ENCODE results near the gene MLIP.

The MLIP gene

DNA sequence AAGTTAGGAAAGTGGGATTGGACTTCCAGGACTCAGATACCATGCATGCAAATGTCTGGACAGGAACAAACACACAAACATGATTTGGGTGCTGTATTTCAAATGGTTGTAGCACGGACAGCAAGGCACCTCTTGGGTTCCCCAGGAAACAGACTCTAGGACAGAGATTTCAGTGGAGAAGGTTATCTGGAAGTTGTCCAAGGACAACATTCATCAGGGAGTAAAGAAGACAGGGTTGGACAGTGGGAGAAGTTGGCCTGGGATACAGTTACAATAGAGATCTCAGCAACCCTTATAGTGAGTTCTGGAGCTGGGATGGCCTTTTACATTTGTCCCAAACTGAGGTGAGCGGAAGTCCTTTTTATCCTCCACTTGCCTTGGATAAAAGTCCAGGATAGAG, 177.2 kb downstream of the MLIP start:
- H3K4me3 ChIP-seq (replicated peaks; ENCODE audit: low read depth, low read length) = no peak overlapping the region
- no peak for DNase-seq (ENCODE audit: extremely low read depth, low read depth)
- TF ChIP-seq, protein P1, sequence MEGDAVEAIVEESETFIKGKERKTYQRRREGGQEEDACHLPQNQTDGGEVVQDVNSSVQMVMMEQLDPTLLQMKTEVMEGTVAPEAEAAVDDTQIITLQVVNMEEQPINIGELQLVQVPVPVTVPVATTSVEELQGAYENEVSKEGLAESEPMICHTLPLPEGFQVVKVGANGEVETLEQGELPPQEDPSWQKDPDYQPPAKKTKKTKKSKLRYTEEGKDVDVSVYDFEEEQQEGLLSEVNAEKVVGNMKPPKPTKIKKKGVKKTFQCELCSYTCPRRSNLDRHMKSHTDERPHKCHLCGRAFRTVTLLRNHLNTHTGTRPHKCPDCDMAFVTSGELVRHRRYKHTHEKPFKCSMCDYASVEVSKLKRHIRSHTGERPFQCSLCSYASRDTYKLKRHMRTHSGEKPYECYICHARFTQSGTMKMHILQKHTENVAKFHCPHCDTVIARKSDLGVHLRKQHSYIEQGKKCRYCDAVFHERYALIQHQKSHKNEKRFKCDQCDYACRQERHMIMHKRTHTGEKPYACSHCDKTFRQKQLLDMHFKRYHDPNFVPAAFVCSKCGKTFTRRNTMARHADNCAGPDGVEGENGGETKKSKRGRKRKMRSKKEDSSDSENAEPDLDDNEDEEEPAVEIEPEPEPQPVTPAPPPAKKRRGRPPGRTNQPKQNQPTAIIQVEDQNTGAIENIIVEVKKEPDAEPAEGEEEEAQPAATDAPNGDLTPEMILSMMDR (IDR thresholded peaks at IDR 0.05; ENCODE audit: low read depth, low read length, missing control alignments) = no peak

DNA sequence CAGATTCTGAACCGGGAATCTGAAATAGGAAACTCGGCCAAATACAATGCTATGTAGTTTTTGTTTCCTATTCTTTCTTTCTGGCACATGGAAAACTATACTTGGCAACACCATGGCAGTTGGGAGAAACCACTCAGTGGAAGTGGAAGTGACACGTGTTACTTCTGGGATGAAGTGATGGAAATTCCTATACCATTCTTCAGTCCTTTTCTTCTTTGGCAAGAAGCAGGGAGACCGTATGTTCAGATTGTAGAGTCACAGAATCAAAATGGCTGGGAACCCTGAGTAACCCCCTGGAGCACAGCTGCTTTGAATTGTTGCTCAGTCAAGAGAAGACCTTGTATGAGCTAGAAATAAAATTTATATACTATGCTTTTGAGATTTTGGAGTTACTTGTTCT, 178.2 kb downstream of the MLIP start:
- TF ChIP-seq, protein P1 (IDR thresholded peaks at IDR 0.05; ENCODE audit: low read depth, low read length, missing control alignments) = no peak
- H3K4me3 ChIP-seq (replicated peaks; ENCODE audit: low read depth, low read length) = no peak overlapping the region
- DNase-seq (ENCODE audit: extremely low read depth, low read depth) = no peak

DNA sequence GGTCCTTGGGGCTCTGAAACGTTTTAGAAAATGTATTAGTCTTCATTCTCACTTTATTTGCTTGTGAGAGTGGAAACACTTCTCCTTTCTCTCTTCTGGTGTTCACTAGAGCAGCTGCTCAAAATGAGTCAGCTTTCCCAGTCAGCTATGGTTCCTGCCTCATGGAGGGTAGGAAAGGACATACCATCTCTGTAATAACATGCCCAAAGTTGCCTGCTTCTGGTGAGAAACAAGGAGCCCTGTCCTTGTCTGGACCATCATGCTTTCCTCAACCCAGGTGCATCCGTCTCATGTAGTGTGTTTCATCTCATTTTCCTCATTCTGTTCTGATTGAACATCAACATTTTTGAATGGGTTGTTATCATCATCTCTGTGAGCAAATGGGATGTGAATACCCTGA, 179.9 kb downstream of the MLIP start:
- TF ChIP-seq, protein P1 (IDR thresholded peaks at IDR 0.05; ENCODE audit: low read depth, low read length, missing control alignments) = no peak
- peak; percentile 69 for DNase-seq (ENCODE audit: extremely low read depth, low read depth)
- H3K4me3 ChIP-seq (replicated peaks; ENCODE audit: low read depth, low read length) = no peak overlapping the region

DNA sequence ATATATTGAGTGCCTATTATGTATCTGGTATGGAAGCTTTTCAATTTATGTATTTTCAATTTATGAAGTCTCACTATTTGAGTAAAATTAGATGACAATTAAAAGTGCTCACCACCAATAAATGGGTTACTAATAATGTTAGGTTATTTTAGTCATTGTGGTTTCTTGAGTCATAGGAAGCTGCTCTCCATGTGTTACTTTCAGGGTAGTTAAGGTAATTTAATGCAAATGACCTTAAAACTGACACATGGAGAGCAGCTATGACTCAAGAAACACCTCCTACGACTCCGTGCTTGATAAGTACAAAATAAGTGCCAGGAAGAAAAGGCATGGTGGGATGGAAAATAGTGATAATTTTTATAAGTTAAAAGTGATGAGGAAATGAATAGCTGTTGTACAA, 180.5 kb downstream of the MLIP start:
- H3K4me3 ChIP-seq (replicated peaks; ENCODE audit: low read depth, low read length) = no peak overlapping the region
- TF ChIP-seq, protein P1 (IDR thresholded peaks at IDR 0.05; ENCODE audit: low read depth, low read length, missing control alignments) = no peak
- DNase-seq (ENCODE audit: extremely low read depth, low read depth) = peak; percentile 77

DNA sequence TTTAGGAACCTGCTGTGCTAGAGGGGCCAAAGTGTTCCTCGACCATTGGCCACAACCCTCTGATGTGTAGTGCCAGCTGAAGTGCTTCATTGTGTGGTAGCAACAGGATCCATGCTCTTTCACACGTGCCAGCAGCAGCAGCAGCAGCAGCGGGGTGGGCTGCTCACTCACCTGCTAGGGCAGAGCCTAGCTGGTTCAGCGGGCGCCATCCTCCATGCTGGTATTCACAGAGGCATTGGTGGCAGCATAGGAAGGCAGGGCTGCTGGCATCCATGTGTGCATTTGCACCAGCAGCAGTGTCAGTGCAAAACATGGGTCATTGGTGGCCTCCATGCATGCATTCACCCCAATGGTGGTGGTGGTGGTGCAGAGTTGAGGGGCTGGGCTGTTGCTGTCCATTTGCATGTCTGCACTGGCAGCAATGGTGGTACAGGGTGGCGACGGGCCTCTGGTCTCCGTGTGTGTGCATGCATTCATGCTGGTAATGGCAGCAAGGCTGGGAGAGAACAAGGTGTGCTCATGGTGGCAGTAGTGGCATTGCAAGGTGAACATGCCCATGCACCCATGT, 183.8 kb downstream of the MLIP start:
- no peak for DNase-seq (ENCODE audit: extremely low read depth, low read depth)
- TF ChIP-seq, protein P1 (IDR thresholded peaks at IDR 0.05; ENCODE audit: low read depth, low read length, missing control alignments) = no peak
- no peak overlapping the region for H3K4me3 ChIP-seq (replicated peaks; ENCODE audit: low read depth, low read length)

DNA sequence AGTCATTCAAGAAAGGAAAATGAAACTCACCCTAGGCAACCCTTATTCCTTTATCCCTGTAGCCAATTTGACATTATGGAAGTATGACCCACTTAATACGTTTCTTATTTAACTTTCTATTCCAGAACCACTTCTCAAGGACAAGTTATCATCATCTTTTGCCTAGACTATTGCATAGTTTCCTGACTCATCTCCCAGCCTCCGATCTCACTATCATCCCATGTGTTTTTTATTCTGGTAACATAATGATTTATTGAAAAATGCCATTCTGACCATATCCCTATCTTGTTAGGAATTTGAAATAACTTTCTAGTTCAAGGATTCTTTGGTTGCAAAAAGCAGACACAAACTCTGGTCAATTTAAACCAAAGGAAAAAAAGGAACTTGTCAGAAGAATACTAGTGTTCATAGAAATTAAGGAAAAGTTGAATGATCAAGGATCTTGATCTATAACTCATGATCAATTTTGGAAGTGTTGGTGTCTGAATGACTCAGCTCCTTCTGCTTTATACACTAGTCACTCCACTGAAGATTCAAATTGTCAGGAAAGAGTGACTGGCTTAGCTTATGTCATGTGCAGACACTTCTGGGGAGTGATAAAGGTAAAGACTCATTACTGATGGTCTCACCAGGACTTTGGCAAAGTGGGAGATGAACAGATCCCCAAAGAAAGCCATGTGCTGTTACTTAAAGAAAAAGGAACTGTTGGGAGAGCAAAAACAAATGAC, 188.5 kb downstream of the MLIP start:
- DNase-seq (ENCODE audit: extremely low read depth, low read depth) = no peak
- TF ChIP-seq, protein P1 (IDR thresholded peaks at IDR 0.05; ENCODE audit: low read depth, low read length, missing control alignments) = no peak
- no peak overlapping the region for H3K4me3 ChIP-seq (replicated peaks; ENCODE audit: low read depth, low read length)
